Neuronal stem cell (in vitro differentiated cells): Measurements from ENCODE around the gene EIF2S2.

Source experiments
- DNase-seq: peaks from one replicate; pipeline ENCODE4 v3.0.0-alpha.2; 2013; ENCODE audit warnings: low spot score
- H2AFZ ChIP-seq: one replicate; pipeline ENCODE4 v1.6.1; 2013; ENCODE audit warnings: mild to moderate bottlenecking, low read length, inconsistent platforms
- H2AK5ac ChIP-seq: 2 replicates; pipeline ENCODE4 v1.6.1; 2013; ENCODE audit warnings: low read depth, mild to moderate bottlenecking, inconsistent platforms, low read length, moderate library complexity, mixed read lengths
- H2BK120ac ChIP-seq: 2 replicates; pipeline ENCODE4 v1.6.1; 2013; ENCODE audit warnings: low read depth, mild to moderate bottlenecking, inconsistent platforms, low read length, moderate library complexity, mixed read lengths
- H2BK12ac ChIP-seq: one replicate; pipeline ENCODE4 v1.6.1; 2013; ENCODE audit warnings: low read length, inconsistent platforms
- H2BK15ac ChIP-seq: 2 replicates; pipeline ENCODE4 v1.6.1; 2013; ENCODE audit warnings: mild to moderate bottlenecking, low read length, inconsistent platforms, mixed read lengths
- H2BK5ac ChIP-seq: one replicate; pipeline ENCODE4 v1.6.1; 2013; ENCODE audit warnings: inconsistent platforms, mild to moderate bottlenecking, low read length, moderate library complexity
- H3K14ac ChIP-seq: one replicate; pipeline ENCODE4 v1.6.1; 2013; ENCODE audit warnings: low read length, inconsistent platforms
- H3K18ac ChIP-seq: 2 replicates; pipeline ENCODE4 v1.6.1; 2013; ENCODE audit warnings: low read length, inconsistent platforms
- H3K23ac ChIP-seq: 2 replicates; pipeline ENCODE4 v1.6.1; 2013; ENCODE audit warnings: low read depth, mild to moderate bottlenecking, mixed read lengths, low read length, inconsistent platforms; ENCODE audit not compliant: poor library complexity
- H3K27ac ChIP-seq: replicated peaks from 3 replicates; pipeline ENCODE4 v1.5.1; 2013; ENCODE audit warnings: low read length, inconsistent platforms
- H3K27me3 ChIP-seq, 3 experiments: 2 replicates each; pipeline ENCODE4 v1.6.1; 2013; ENCODE audit warnings: low read length in 3 of 3, mild to moderate bottlenecking in 2 of 3, inconsistent platforms in 1 of 3, low read depth in 1 of 3, mixed read lengths in 1 of 3, moderate library complexity in 1 of 3; ENCODE audit not compliant: control insufficient read depth in 3 of 3, insufficient read depth in 3 of 3
- H3K36me3 ChIP-seq, 2 donors: replicated peaks in 1 of 2; 2 replicates each; pipeline ENCODE4 v1.6.1; 2013; ENCODE audit warnings: low read length in 2 of 2; ENCODE audit not compliant: control insufficient read depth in 2 of 2, insufficient read depth in 2 of 2
- H3K4ac ChIP-seq: 2 replicates; pipeline ENCODE4 v1.6.1; 2013; ENCODE audit warnings: inconsistent platforms, mild to moderate bottlenecking, low read length, moderate library complexity
- H3K4me1 ChIP-seq, 2 donors: 1 replicate in 1 of 2; 2 replicates in 1 of 2; pipeline ENCODE4 v1.6.1; 2013; ENCODE audit warnings: low read length in 2 of 2, low read depth in 1 of 2; ENCODE audit not compliant: control insufficient read depth in 2 of 2, insufficient read depth in 1 of 2
- H3K4me2 ChIP-seq: one replicate; pipeline ENCODE4 v1.6.1; 2013; ENCODE audit warnings: mild to moderate bottlenecking, low read length, inconsistent platforms; ENCODE audit not compliant: insufficient read depth, poor library complexity, severe bottlenecking
- H3K4me3 ChIP-seq, 2 donors: 2 replicates each; pipeline ENCODE4 v1.5.1; 2013; ENCODE audit warnings: low read length in 2 of 2, mild to moderate bottlenecking in 2 of 2, inconsistent platforms in 1 of 2, moderate library complexity in 1 of 2
- H3K79me1 ChIP-seq: one replicate; pipeline ENCODE4 v1.6.1; 2013; ENCODE audit warnings: low read depth, mild to moderate bottlenecking, inconsistent platforms, low read length, moderate library complexity
- H3K9ac ChIP-seq: one replicate; pipeline ENCODE4 v1.6.1; 2013; ENCODE audit warnings: mild to moderate bottlenecking, low read depth, low read length, inconsistent platforms; ENCODE audit not compliant: poor library complexity
- H3K9me3 ChIP-seq, 2 donors: replicated peaks in 1 of 2; 2 replicates each; pipeline versions ENCODE3 to v1.6.1; 2013; ENCODE audit warnings: low read length in 2 of 2, mild to moderate bottlenecking in 2 of 2, inconsistent platforms in 1 of 2, low read depth in 1 of 2, mixed read lengths in 1 of 2, moderate library complexity in 1 of 2; ENCODE audit not compliant: control insufficient read depth in 2 of 2, insufficient read depth in 1 of 2
- H4K8ac ChIP-seq: one replicate; pipeline ENCODE4 v1.6.1; 2013; ENCODE audit warnings: low read depth, mild to moderate bottlenecking, inconsistent platforms, low read length, moderate library complexity
- H4K91ac ChIP-seq: one replicate; pipeline ENCODE4 v1.6.1; 2013; ENCODE audit warnings: low read length, low read depth, mild to moderate bottlenecking, inconsistent platforms; ENCODE audit not compliant: poor library complexity
- WGBS, 2 donors: extraction: QIAGEN DNeasy Blood & Tissue Kit; methylation state at CpG; one replicate each; pipeline ENCODE4 v1.1.7; 2013; ENCODE audit warnings: missing lambda C conversion rate in 2 of 2, mixed read lengths in 1 of 2; ENCODE audit not compliant: insufficient read length in 2 of 2, insufficient replicate concordance in 1 of 2; ENCODE audit errors: extremely low coverage in 2 of 2; 5-methylcytosine and 5-hydroxymethylcytosine counted together

Gene EIF2S2

GRCh38 chr20:34072778-34073177, 39.3 kb downstream of the EIF2S2 start:
- Histone ChIP-seq H2AK5ac (no peak overlapping the region), H3K27me3 (no peaks in the 10 kb centered on the region), H3K79me1 (peaks cover 2% of the 10 kb centered on the region), H3K4me1 (peaks cover 0 to 2% of the 10 kb centered on the region in 2 donors), H4K91ac (no peak overlapping the region), H2BK15ac (no peak overlapping the region), H3K36me3 (peaks cover 23 to 70% of the 10 kb centered on the region in 2 donors), H3K23ac (no peak overlapping the region), H3K4ac (no peak overlapping the region), H3K14ac (no peak overlapping the region), H4K8ac (no peak overlapping the region), H3K9ac (no peak overlapping the region), H2BK12ac (no peak overlapping the region), H3K4me3 (no peak overlapping the region), H3K9me3 (no peaks in the 10 kb centered on the region), H3K27ac (no peak overlapping the region), H3K4me2 (no peak overlapping the region), H2BK120ac (no peak overlapping the region), H2AFZ (no peak overlapping the region), H3K18ac (no peak overlapping the region), H2BK5ac (no peak overlapping the region)
- DNase-seq: no peak
- no CpG with 5 or more reads among the region's 1 CpG for WGBS, 2 donors

- H2BK5ac ChIP-seq: no peak overlapping the region
- no peaks in the 10 kb centered on the region for H3K9me3 ChIP-seq
- H3K79me1 ChIP-seq: peaks cover 2% of the 10 kb centered on the region
- no CpG with 5 or more reads among the region's 8 CpGs for WGBS, 2 donors
- no peak overlapping the region for H2BK12ac ChIP-seq
- no peak overlapping the region for H2AFZ ChIP-seq
- peaks cover 0 to 2% of the 10 kb centered on the region in 2 donors for H3K4me1 ChIP-seq
- no peak overlapping the region for H4K8ac ChIP-seq
- no peak overlapping the region for H3K27ac ChIP-seq
- H2AK5ac ChIP-seq: no peak overlapping the region
- H3K4me3 ChIP-seq: no peak overlapping the region
- no peak overlapping the region for H3K4ac ChIP-seq
- H4K91ac ChIP-seq: no peak overlapping the region
- no peak overlapping the region for H2BK15ac ChIP-seq
- no peak overlapping the region for H3K14ac ChIP-seq
- no peaks in the 10 kb centered on the region for H3K27me3 ChIP-seq
- no peak overlapping the region for H3K18ac ChIP-seq
- no peak overlapping the region for H3K23ac ChIP-seq
- DNase-seq: no peak
- H3K4me2 ChIP-seq: no peak overlapping the region
- peaks cover 21 to 63% of the 10 kb centered on the region in 2 donors for H3K36me3 ChIP-seq
- H3K9ac ChIP-seq: no peak overlapping the region
- H2BK120ac ChIP-seq: no peak overlapping the region
These were observed 40.0 kb downstream of the EIF2S2 start for GRCh38 chr20:34072076-34072475.

GRCh38 chr20:34070859-34071258, 41.2 kb downstream of the EIF2S2 start:
- Histone ChIP-seq H3K4me2 (no peak overlapping the region), H3K27ac (no peak overlapping the region), H2AK5ac (no peak overlapping the region), H3K14ac (no peak overlapping the region), H2AFZ (no peak overlapping the region), H2BK5ac (no peak overlapping the region), H4K91ac (no peak overlapping the region), H3K4me1 (peaks cover 0 to 2% of the 10 kb centered on the region in 2 donors), H3K4ac (no peak overlapping the region), H3K36me3 (peaks cover 13 to 59% of the 10 kb centered on the region in 2 donors), H3K27me3 (no peaks in the 10 kb centered on the region), H2BK120ac (no peak overlapping the region), H3K79me1 (peaks cover 2% of the 10 kb centered on the region), H3K9me3 (no peaks in the 10 kb centered on the region), H3K18ac (no peak overlapping the region), H2BK15ac (no peak overlapping the region), H4K8ac (no peak overlapping the region), H3K9ac (no peak overlapping the region), H3K23ac (no peak overlapping the region), H3K4me3 (no peak overlapping the region), H2BK12ac (no peak overlapping the region)
- no peak for DNase-seq
- no CpG with 5 or more reads among the region's 8 CpGs for WGBS, 2 donors

GRCh38 chr20:34070079-34070439, 42.0 kb downstream of the EIF2S2 start:
- Histone ChIP-seq H3K9me3 (no peaks in the 10 kb centered on the region), H3K4me3 (no peak overlapping the region), H3K27ac (no peak overlapping the region), H3K4me1 (peaks cover 0 to 2% of the 10 kb centered on the region in 2 donors), H3K27me3 (no peaks in the 10 kb centered on the region), H3K36me3 (peaks cover 8 to 59% of the 10 kb centered on the region in 2 donors), H3K4me2 (no peak overlapping the region), H4K91ac (no peak overlapping the region), H2AFZ (no peak overlapping the region), H4K8ac (no peak overlapping the region), H2BK12ac (no peak overlapping the region), H2BK120ac (no peak overlapping the region), H3K9ac (no peak overlapping the region), H3K4ac (no peak overlapping the region), H3K14ac (no peak overlapping the region), H3K23ac (no peak overlapping the region), H3K18ac (no peak overlapping the region), H2BK15ac (no peak overlapping the region), H2BK5ac (no peak overlapping the region), H2AK5ac (no peak overlapping the region), H3K79me1 (peaks cover 2% of the 10 kb centered on the region)
- DNase-seq: no peak
- no CpG with 5 or more reads among the region's 3 CpGs for WGBS, 2 donors
